Measurements from ENCODE around the gene POF1B.

DNA sequence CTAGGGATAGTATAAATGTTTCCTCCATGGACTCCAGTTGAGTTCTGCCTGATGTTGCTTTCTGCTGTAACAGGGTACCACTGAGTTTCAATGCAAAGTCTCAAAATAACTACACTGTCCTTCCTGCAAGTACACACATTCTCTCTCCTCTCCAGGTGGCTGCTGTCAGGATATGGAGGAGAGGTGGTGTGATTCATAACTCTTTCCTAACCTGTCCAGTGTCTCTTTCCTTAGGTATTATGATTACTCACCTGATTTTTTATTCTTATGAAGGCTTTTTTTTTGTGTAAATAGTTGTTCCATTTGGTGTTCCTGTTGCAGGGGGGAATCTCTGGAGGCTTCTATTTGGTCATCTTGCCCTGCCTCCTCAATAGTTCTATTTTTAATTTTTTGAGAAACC is 39.8 kb upstream of the POF1B start:
- TF ChIP-seq, protein P1, sequence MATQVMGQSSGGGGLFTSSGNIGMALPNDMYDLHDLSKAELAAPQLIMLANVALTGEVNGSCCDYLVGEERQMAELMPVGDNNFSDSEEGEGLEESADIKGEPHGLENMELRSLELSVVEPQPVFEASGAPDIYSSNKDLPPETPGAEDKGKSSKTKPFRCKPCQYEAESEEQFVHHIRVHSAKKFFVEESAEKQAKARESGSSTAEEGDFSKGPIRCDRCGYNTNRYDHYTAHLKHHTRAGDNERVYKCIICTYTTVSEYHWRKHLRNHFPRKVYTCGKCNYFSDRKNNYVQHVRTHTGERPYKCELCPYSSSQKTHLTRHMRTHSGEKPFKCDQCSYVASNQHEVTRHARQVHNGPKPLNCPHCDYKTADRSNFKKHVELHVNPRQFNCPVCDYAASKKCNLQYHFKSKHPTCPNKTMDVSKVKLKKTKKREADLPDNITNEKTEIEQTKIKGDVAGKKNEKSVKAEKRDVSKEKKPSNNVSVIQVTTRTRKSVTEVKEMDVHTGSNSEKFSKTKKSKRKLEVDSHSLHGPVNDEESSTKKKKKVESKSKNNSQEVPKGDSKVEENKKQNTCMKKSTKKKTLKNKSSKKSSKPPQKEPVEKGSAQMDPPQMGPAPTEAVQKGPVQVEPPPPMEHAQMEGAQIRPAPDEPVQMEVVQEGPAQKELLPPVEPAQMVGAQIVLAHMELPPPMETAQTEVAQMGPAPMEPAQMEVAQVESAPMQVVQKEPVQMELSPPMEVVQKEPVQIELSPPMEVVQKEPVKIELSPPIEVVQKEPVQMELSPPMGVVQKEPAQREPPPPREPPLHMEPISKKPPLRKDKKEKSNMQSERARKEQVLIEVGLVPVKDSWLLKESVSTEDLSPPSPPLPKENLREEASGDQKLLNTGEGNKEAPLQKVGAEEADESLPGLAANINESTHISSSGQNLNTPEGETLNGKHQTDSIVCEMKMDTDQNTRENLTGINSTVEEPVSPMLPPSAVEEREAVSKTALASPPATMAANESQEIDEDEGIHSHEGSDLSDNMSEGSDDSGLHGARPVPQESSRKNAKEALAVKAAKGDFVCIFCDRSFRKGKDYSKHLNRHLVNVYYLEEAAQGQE (IDR thresholded peaks at IDR 0.05), result no peak
- TF ChIP-seq GABPA (IDR thresholded peaks at IDR 0.05 in 1 of 2, conservative IDR thresholded peaks at IDR 0.05 in 1 of 2), result no peak
- TF ChIP-seq, protein P2, sequence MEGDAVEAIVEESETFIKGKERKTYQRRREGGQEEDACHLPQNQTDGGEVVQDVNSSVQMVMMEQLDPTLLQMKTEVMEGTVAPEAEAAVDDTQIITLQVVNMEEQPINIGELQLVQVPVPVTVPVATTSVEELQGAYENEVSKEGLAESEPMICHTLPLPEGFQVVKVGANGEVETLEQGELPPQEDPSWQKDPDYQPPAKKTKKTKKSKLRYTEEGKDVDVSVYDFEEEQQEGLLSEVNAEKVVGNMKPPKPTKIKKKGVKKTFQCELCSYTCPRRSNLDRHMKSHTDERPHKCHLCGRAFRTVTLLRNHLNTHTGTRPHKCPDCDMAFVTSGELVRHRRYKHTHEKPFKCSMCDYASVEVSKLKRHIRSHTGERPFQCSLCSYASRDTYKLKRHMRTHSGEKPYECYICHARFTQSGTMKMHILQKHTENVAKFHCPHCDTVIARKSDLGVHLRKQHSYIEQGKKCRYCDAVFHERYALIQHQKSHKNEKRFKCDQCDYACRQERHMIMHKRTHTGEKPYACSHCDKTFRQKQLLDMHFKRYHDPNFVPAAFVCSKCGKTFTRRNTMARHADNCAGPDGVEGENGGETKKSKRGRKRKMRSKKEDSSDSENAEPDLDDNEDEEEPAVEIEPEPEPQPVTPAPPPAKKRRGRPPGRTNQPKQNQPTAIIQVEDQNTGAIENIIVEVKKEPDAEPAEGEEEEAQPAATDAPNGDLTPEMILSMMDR (IDR thresholded peaks at IDR 0.05; ENCODE audit: low read depth, low read length, missing input control), result no peak
- no peak for TF ChIP-seq JUND (IDR thresholded peaks at IDR 0.05)
- no peak for TF ChIP-seq SP1 (IDR thresholded peaks at IDR 0.05)
- no peak for TF ChIP-seq YY1 (IDR thresholded peaks at IDR 0.05)
- TF ChIP-seq NR2F2 (IDR thresholded peaks at IDR 0.05), result no peak
- no peak for TF ChIP-seq RAD21 (IDR thresholded peaks at IDR 0.05)
